Fibroblast of lung (primary cell): ENCODE data around the gene PPM1E. TPM values are rescaled to one million over a fixed set of nuclear protein-coding genes. Genes with fewer than 3 reads are reported as not detected.

Source experiments
- DNase-seq, 2 donors: peaks; one replicate each; pipeline versions ENCODE4 v3.0.0 to v3.0.0-alpha.2; 2010; ENCODE audit warnings: low read depth in 2 of 2
- H2AFZ ChIP-seq: 2 replicates; pipeline ENCODE4 v1.5.1; 2012; ENCODE audit warnings: low read length, control low read depth, inconsistent platforms
- H3K27ac ChIP-seq: 2 replicates; pipeline ENCODE4 v1.5.1; 2011; ENCODE audit warnings: low read length, control low read depth; ENCODE audit not compliant: insufficient read depth
- H3K27me3 ChIP-seq: 2 replicates; pipeline ENCODE4 v1.5.1; 2011; ENCODE audit warnings: mild to moderate bottlenecking, low read length; ENCODE audit not compliant: control insufficient read depth, insufficient read depth
- H3K36me3 ChIP-seq: 2 replicates; pipeline ENCODE4 v1.5.1; 2011; ENCODE audit warnings: low read length; ENCODE audit not compliant: control insufficient read depth, insufficient read depth
- H3K4me1 ChIP-seq: 2 replicates; pipeline ENCODE4 v1.5.1; 2011; ENCODE audit warnings: low read length; ENCODE audit not compliant: control insufficient read depth, insufficient read depth; ENCODE audit errors: extremely low read depth
- H3K4me2 ChIP-seq: 2 replicates; pipeline ENCODE4 v1.5.1; 2011; ENCODE audit warnings: low read length, control low read depth; ENCODE audit not compliant: insufficient read depth; ENCODE audit errors: extremely low read depth
- H3K4me3 ChIP-seq, 4 experiments: fragments of 200-600 bp in 1 of 4; sonication (generic) in 1 of 4; replicated peaks in 1 of 4; 2 replicates each; pipeline ENCODE4 v1.5.1; 2011 to 2016; ENCODE audit warnings: low read length in 4 of 4, low read depth in 3 of 4, mild to moderate bottlenecking in 3 of 4, control low read depth in 2 of 4, inconsistent platforms in 1 of 4, mixed read lengths in 1 of 4; ENCODE audit not compliant: insufficient read depth in 1 of 4; ENCODE audit errors: control extremely low read depth in 1 of 4
- H3K79me2 ChIP-seq: 2 replicates; pipeline ENCODE4 v1.5.1; 2012; ENCODE audit warnings: mild to moderate bottlenecking, low read length, inconsistent platforms; ENCODE audit not compliant: control insufficient read depth, insufficient read depth
- H3K9ac ChIP-seq: 2 replicates; pipeline ENCODE4 v1.5.1; 2011; ENCODE audit warnings: mild to moderate bottlenecking, low read length, control low read depth; ENCODE audit not compliant: insufficient read depth
- H3K9me3 ChIP-seq: 2 replicates; pipeline ENCODE4 v1.5.1; 2012; ENCODE audit warnings: low read depth, low read length; ENCODE audit not compliant: control insufficient read depth, insufficient read depth
- H4K20me1 ChIP-seq: 2 replicates; pipeline ENCODE4 v1.5.1; 2011; ENCODE audit warnings: low read length; ENCODE audit not compliant: control insufficient read depth, insufficient read depth; ENCODE audit errors: extremely low read depth
- CTCF ChIP-seq, 2 donors: IDR thresholded peaks in 1 of 2; conservative IDR thresholded peaks in 1 of 2; 1 replicate in 1 of 2; 2 replicates in 1 of 2; pipeline ENCODE4 v1.5.1; 2011 to 2012; ENCODE audit warnings: low read length in 2 of 2, control low read depth in 1 of 2, inconsistent platforms in 1 of 2, low read depth in 1 of 2, mild to moderate bottlenecking in 1 of 2
- EZH2 ChIP-seq: IDR thresholded peaks from 2 replicates; pipeline ENCODE4 v1.5.1; 2012; ENCODE audit warnings: low read length, control low read depth, mild to moderate bottlenecking; ENCODE audit errors: missing control alignments
- polyA plus RNA-seq, 2 donors: library from polyadenylated mRNA; depleted of rRNA in 1 of 2; stranded (reverse) in 1 of 2; unstranded in 1 of 2; fragments of >200 nt; gene quantifications; 2 replicates each; pipeline ENCODE4 v1.2.1, GENCODE V29; 2011 to 2012; ENCODE audit warnings: missing spikeins in 1 of 2
- total RNA-seq: library from RNA; depleted of rRNA; stranded (reverse); fragments of >200 nt; gene quantifications from 2 replicates; pipeline ENCODE4 v1.2.1, GENCODE V29; 2014

PPM1E gene
- total and polyA plus RNA-seq, 2 donors (not counting 1 experiment from before 2014, with no cell fraction given) = 0.02 to 0.50 TPM

- Histone ChIP-seq H3K4me3 (no peak overlapping the region), H3K79me2 (no peaks in the 10 kb centered on the region), H3K27ac (no peak overlapping the region), H3K4me2 (no peak overlapping the region), H3K9ac (no peak overlapping the region), H2AFZ (no peak overlapping the region), H3K27me3 (no peaks in the 10 kb centered on the region), H3K36me3 (peaks cover 2% of the 10 kb centered on the region), H3K9me3 (no peaks in the 10 kb centered on the region), H3K4me1 (no peaks in the 10 kb centered on the region), H4K20me1 (no peaks in the 10 kb centered on the region)
- TF ChIP-seq EZH2 (no peak), CTCF (conservative IDR thresholded peaks at IDR 0.05 in 1 of 2, IDR thresholded peaks at IDR 0.05 in 1 of 2; ENCODE audit: low read depth in 1 of 2, low read length in 2 of 2) (no peak)
- no peak for DNase-seq
Measured at GRCh38 chr17:59030811-59031210, 275.2 kb downstream of the PPM1E start.

Other genes starting within 250 kb of the PPM1E start
- gene MTMR4, start 241.2 kb upstream of the PPM1E start, total RNA-seq = 34.9 and 40.0 TPM in 2 replicates
- gene MTMR4, start 241.2 kb upstream of the PPM1E start, polyA plus RNA-seq = 22.1 and 24.3 TPM in 2 replicates
- under 0.01 TPM in 2 replicates for gene TEX14, start 63.8 kb upstream of the PPM1E start, total RNA-seq
- 0.01 and 0.03 TPM in 2 replicates for gene TEX14, start 63.8 kb upstream of the PPM1E start, polyA plus RNA-seq
- gene RAD51C, start 63.3 kb upstream of the PPM1E start, total RNA-seq = 26.5 and 29.1 TPM in 2 replicates
- 27.7 and 34.8 TPM in 2 replicates for gene RAD51C, start 63.3 kb upstream of the PPM1E start, polyA plus RNA-seq